Stimulated activated CD4-positive, alpha-beta T cell treated with anti-CD3 and anti-CD28 coated beads, Interleukin-4, amount 100 ng/mL, for 1 hour (primary cell): Measurements from ENCODE around the gene PTPN4.
"Not testable (repeated sequence)": the region's sequence is repeated elsewhere in the genome, so short reads cannot be mapped to it uniquely, and the experiment has no call there.

ENCODE experiments used
- DNase-seq: peaks from one replicate; pipeline ENCODE4 v3.0.0-alpha.2; 2020

The PTPN4 gene

DNA sequence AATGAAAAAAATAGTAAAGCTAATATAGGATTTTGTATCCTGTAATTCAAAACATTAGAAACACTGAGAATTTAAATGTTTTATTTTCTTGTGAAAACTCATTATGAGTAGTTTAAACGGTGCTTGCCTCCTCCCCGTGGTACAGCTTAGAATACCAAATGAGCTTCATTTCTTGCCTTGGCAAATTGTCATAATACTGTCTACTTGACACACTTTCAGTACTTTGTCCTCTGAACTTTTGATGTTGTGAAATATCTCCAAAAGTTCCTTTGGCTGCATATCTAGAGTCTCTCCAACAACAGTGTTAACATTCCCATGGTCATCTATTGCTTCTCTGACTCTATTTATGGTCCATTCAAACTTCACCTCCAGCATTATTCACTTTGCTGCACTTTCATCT lies 191.2 kb downstream of the PTPN4 start:
- no peak for DNase-seq

- no peak for DNase-seq
Observed at GRCh38 chr2:119958670-119959268, 199.0 kb downstream of the PTPN4 start.

- DNase-seq: no peak
Observed at GRCh38 chr2:119960821-119961220, 201.1 kb downstream of the PTPN4 start.

DNA sequence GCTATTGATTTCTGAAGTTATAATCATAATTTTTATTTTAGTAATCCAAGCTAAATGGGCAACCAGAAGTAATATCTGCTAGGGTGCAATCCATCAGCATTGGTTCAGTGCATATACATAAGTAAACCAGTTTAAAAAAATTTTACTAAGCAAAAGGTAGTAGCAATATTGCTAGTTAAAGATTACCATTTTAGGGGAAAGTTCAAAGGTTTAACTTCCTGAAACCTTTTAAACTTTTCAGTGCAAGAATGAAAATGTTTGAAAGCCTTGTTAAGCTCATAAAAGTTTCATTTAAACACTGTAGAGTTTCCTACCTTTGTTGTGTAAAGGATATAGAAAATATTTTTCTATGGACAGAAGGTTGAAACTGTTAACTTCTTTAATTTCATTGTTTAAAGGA lies 222.2 kb downstream of the PTPN4 start:
- DNase-seq: no peak

- no peak for DNase-seq
Observed at GRCh38 chr2:119982506-119982905, 222.8 kb downstream of the PTPN4 start.

DNA sequence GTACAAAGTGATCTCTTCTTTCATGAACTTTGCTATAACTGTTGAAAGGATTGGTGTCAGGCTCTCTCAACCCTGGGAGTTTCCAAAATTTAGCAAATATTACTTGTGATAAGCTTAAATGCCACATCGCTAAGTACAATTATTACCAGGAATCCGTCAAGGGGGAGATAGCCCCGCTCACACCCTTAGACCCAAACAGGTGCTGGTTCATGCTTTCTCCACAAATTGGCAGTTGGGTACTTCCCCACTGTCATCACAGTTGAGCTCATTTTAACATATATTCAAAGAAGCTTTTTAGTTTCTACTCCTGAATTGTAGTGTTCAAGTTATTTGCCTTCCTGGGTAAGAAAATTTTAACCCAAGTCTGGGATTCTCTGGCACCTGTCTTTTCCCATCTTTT lies 223.4 kb downstream of the PTPN4 start:
- no peak for DNase-seq

DNA sequence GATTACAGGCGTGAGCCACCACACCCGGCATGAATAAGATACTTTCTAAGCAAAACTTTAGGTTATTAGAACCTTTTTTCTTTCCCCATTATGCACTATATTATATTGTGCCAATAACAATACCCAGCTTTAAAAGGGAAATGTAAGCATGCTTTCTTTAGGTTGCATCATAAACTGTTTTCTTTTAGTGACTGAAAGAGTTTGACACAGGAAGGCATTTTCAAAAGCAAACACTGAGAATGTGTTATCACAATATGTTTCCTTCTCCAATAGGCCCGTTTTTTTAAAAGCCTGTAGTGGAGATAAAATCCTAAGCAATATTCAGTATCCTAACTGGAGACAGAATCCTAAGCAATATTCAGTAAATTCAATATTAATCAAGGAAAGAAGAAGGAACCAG lies 236.4 kb downstream of the PTPN4 start:
- DNase-seq: no peak

GRCh38 chr2:119996896-119997891 lies 237.5 kb downstream of the PTPN4 start:
- DNase-seq: not testable (repeated sequence)

- no peak for DNase-seq
Observed at GRCh38 chr2:120001471-120001870, 241.7 kb downstream of the PTPN4 start.

DNA sequence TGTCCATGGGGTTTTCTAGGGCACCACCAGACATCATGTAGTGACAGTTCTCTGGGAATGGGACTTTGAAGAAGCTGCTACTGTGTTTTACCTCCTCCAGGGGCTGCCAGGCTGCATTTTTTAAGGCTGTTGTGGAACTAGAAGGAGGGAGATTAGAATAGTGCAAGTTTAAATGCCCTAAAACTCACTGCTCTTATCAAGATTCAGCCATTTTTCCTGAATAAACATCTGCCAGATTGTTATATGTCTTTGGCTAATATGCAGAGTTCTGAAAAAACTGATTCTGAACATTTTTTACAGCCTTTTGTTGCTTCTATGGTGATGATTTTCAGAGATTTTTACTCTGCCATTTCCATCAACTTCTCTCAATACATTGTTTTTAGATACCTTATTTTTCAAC lies 244.5 kb downstream of the PTPN4 start:
- DNase-seq: no peak

GRCh38 chr2:120005834-120006521 lies 246.3 kb downstream of the PTPN4 start:
- DNase-seq: no peak

DNA sequence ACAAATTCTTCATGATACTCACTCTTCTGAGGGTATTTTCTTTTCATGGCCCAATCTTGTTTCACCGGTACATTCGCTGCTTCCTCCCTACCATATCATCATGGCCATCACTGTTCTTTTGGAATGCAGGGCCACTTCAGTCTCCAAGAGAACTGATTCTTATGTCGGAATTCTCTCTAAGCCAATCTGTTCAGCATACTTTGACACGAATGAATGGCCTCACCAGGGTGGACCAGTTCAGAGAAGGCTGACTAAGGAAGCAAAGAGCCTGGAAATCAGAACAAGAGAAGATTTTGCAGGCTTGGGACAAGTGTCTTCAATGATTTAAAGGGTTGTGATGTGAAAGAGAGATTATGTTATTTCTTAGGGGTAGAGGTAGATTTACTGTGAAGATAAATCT lies 248.1 kb downstream of the PTPN4 start:
- no peak for DNase-seq

DNA sequence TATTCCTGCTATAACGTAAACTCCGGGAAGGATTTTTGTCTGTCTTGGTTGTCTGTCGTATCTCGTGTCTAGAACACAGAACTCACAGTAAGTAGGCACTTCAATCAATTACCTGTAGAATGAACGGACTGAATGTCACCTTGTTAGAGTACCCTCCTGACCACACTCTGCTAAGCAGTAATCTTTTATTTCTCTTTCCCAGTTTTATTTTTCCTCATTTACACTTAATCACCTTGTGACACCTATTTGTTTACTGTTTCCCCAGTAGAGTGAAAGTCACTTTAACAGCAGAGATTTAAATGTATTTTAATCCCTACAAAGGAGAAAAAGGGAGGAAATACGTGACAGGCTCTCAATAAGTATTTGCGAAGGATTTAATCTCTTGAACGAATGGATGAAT lies 252.6 kb downstream of the PTPN4 start:
- DNase-seq: no peak

GRCh38 chr2:120012771-120013596 lies 253.3 kb downstream of the PTPN4 start, which contains the start of gene EPB41L5:
Gene EPB41L5 (plus strand): TSS chr2:120013077. CDS start chr2:120019085, 6,008 bp downstream.
- peak; percentile 79 for DNase-seq

DNA sequence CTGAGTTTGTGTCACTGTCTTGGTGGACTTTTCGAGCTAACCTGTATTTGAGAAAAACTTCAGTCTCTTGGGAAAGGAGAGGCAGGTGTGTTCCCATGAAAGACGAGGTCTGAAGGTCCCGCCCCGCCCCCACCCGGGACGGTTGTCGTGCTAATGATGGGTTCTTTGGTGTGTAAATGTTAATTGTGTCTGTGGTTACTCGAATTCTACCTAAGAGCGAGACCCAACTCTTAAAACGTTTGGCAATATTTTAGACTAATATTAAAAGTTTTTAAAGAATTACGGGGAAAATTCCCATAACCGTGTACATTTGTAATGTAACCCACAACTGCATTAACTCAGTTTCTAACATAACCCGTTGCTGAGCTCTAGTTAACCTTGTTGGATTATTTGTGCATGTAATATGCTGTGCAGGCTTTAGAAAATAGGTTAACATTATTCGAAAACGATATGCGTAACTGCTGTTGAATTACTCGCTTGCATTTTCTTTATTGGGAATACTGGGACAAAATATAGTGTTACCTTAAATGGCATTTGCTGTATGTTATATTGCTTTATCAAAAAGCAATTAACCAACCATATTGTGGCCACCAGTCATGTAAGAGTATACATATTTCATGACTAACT lies 254.0 kb downstream of the PTPN4 start:
- DNase-seq: peak; percentile 25

DNA sequence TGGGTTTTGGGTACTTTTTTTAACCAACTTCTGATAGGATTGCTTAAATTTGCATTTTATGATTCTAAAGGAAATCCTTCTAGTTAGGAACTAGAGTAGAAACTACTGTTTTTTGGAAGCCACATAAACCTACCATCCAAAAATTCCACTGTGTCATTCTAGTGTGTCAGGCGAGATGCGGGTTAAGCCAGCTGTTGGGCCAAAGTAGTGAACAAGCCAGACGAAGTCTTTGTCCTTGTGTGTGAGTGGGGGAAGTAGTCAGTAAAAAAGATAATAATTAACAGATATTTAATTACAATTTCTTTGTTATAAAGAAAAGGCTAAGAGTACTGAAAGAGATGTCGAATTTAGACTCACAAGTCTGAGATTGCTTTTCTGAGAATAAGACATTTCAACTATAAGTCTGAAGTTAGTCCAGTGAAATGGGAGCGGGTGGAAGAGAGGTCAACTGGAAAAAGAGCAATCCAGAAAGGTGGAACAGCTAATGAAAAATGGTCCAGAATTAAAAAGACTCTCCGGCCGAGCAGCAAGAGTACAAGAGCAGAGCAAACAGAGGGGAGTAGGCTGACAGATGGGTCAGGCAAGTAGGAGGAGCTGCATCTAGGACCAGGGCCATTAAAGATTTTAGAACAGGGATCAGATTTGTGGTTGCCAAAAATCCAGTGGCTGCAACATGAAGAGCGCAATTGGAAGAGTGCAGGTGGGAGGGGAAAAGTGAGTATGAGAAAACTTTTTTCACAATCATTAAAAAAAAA lies 254.7 kb downstream of the PTPN4 start:
- DNase-seq: no peak

GRCh38 chr2:120016800-120017199 lies 257.1 kb downstream of the PTPN4 start:
- no peak for DNase-seq

DNA sequence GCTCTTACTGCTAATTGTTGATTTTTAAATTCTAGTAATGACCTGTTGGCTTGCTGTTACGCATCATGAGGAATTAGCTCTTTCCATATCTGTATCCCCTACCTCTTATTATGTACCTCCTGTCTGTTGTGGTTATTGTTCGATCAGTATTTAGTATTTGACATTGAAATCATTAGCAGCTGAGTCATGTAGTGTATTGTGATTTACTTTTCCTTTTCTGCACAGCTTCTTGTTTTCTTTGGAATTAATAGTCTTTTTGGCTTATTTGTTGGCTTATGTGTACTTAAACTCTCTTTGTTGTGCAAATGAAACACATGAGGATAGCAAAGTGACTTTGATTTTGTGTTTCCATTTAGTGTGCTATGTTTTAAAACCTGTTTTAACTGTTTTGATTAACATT lies 257.5 kb downstream of the PTPN4 start:
- DNase-seq: no peak

DNA sequence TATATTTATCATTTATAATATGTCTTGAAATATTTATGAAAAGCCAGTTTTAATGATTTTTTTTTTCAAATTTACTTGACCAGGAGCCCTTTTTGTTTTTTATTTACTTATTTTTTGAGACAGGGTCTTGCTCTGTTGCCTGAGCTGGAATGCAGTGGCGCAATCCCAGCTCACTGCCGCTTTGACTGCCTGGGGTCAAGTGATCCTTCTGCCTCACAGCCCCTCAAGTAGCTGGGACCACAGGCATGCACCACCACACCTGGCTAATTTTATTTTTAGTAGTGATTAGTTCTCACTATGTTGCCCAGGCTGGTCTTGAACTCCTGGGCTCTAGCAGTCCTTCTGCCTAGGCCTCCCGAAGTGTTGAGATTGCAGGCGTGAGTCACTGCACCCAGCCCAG lies 258.8 kb downstream of the PTPN4 start:
- no peak for DNase-seq

DNA sequence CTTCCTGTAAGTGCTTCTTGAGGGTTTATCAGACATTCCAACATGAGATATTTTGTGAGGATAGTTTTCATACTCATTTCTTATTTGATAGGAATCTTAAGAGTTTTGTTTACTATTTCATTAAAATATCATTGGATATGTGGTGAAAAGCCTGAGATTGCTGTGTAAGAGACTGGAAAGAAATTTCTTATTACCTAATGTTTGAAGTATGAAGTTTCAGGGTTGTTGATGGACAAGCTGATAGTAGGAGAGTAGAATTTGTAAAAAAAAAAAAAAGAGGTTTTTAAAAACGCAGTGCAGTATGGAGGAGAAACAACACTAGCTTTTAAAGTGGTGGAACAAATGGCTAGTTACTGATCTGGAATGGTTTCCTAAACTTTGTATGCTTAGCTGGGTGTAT lies 260.8 kb downstream of the PTPN4 start:
- DNase-seq: no peak

- not testable (repeated sequence) for DNase-seq
Observed at GRCh38 chr2:120022505-120022904, 262.8 kb downstream of the PTPN4 start.
